Stimulated activated CD4-positive, alpha-beta T cell treated with anti-CD3 and anti-CD28 coated beads, Interleukin-15, amount 100 ng/mL, for 1 hour (primary cell): ENCODE data around the gene NBL1.

Experiments
- DNase-seq, 2 donors: peaks; one replicate each; pipeline ENCODE4 v3.0.0-alpha.2; 2020; ENCODE audit warnings: low read depth in 1 of 2, low spot score in 1 of 2

The NBL1 gene

DNA sequence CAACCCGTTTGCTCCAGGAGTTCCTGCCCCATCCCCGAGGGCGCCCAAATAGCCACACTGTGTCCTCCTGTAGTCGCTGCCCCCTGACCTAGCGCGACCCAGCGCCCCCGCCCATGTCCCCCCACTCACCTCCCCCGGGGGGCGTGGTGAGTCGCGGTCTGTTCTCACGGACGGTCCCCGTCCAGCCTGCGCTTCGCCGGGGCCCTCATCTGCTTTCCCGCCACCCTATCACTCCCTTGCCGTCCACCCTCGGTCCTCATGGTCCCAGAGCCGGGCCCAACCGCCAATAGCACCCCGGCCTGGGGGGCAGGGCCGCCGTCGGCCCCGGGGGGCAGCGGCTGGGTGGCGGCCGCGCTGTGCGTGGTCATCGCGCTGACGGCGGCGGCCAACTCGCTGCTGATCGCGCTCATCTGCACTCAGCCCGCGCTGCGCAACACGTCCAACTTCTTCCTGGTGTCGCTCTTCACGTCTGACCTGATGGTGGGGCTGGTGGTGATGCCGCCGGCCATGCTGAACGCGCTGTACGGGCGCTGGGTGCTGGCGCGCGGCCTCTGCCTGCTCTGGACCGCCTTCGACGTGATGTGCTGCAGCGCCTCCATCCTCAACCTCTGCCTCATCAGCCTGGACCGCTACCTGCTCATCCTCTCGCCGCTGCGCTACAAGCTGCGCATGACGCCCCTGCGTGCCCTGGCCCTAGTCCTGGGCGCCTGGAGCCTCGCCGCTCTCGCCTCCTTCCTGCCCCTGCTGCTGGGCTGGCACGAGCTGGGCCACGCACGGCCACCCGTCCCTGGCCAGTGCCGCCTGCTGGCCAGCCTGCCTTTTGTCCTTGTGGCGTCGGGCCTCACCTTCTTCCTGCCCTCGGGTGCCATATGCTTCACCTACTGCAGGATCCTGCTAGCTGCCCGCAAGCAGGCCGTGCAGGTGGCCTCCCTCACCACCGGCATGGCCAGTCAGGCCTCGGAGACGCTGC, 21.7 kb downstream of the NBL1 start:
- no peak for DNase-seq

- no peak for DNase-seq
Measured at GRCh38 chr1:19668888-19669287, 24.8 kb downstream of the NBL1 start.

DNA sequence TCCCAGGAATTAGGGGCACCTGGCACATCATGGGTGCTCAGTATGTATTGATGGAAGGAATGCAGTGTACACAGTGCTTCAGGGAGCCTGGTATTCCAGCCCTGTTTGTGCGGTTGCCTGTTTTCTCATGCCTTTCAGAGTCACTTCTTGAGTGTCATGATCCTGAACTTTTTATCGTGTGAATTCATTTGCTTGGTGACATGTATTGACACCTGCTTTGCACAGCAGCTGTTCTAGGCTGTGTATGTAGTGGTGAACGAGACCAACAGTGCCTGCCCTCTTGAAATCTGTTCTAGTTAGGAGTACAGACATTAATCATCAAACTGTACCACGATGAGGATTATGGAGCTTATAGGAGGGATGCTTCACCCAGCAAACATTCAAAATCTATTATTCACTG, 26.7 kb downstream of the NBL1 start:
- DNase-seq: no peak

GRCh38 chr1:19672237-19672636, 28.1 kb downstream of the NBL1 start:
- no peak for DNase-seq

DNA sequence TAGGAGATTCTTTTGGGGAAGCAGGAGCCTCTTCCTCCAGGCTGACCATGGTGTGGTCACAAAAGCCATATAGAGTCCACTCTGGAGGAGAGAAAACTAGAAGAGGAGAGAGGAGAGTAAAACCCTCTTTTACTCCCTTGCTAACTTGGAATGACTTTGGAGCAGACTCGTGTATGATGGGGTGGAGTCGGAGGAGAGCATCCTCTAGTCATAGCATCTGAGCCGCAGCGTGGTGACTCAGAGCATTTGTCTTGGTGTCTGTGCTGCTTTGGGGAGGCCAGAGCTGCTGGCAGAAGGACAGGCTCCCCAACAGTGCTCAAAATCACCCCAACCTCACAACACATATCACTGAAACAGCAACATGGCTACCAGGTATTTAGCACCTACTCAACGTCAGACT, 31.7 kb downstream of the NBL1 start:
- no peak for DNase-seq

- no peak for DNase-seq
Measured at GRCh38 chr1:19676438-19676922, 32.4 kb downstream of the NBL1 start.

- no peak for DNase-seq
Measured at GRCh38 chr1:19678493-19678892, 34.4 kb downstream of the NBL1 start.

DNA sequence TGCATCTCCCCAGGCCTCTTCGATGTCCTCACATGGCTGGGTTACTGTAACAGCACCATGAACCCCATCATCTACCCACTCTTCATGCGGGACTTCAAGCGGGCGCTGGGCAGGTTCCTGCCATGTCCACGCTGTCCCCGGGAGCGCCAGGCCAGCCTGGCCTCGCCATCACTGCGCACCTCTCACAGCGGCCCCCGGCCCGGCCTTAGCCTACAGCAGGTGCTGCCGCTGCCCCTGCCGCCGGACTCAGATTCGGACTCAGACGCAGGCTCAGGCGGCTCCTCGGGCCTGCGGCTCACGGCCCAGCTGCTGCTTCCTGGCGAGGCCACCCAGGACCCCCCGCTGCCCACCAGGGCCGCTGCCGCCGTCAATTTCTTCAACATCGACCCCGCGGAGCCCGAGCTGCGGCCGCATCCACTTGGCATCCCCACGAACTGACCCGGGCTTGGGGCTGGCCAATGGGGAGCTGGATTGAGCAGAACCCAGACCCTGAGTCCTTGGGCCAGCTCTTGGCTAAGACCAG, 34.9 kb downstream of the NBL1 start:
- DNase-seq: no peak

DNA sequence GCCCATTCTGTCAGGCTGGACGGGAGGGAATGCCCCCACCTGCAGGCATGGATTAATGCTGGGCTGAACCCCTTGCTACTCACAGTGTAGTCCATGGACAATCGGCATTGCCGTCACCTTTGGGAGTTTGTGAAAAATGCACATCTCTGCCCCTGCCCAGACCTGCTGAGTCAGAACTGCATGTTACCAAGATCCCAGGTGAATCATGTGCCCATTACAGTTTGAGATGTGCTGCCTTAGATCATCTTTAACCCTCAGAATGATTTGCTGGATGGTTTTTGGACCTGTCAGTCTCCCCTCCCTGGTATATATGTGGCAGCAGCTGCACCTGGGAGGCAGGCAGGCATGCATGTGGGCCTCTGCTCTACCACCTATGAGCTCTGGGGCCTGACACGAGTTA, 35.6 kb downstream of the NBL1 start:
- DNase-seq: no peak

DNA sequence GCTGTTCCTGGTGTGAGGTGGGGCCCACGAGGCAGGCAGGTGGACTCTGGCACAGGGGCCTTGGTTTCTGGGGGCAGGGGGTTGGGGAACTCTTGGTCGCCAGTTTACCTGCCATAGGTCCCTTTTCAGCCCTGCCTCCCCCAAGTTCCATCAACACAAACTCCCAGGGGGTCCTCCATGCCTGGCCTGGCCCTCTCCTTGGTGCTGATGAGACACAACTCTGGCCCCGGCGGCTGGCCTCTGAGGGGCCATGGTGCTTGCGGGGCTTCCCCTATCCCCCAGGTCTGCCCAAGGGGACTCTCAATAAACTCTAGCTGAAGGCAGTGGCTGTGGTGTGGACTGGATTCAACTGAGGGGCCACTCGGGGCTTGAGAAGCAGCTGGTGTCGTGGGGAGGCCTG, 36.5 kb downstream of the NBL1 start:
- DNase-seq: no peak

GRCh38 chr1:19682257-19682656, 38.1 kb downstream of the NBL1 start:
- no peak for DNase-seq

DNA sequence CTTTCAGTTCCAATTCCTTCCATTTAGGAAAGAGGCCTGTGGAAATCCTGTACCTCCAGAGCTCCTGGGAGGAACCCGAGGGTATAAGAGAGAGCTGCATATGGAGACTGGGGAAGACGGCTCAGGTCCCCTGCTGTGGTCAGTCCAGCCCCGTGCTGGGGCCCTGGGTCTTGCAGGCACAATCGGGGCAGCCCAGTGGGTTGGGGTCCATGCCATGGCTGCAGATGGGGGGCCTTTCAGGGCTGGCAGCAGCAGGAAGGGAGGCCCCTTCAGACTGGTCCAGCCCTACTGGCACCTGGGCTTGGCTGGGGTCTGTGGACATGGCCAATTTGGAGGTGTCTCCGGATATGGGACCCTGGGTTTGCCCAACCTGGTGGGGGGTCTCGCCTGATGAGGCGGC, 38.8 kb downstream of the NBL1 start:
- DNase-seq: no peak

DNA sequence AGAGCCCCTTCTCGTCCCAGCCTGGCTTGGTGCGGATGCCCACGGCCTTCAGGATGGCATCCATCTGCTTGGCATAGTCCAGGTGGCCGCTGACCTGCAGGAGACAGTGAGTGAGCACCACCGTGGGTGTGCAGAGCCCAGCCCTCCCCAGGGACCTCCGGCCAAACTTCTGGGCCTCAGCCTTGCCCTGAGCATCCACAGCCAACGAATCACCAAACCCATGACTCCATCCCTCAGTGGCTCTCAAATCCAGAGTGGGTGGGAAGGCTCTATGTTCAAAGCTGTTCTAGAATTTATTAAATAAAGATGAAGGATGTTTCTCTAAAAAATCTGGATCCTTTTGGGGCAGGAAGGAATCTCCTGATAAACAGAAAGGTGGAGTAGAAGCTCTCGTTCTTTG, 39.2 kb downstream of the NBL1 start:
- DNase-seq: no peak

DNA sequence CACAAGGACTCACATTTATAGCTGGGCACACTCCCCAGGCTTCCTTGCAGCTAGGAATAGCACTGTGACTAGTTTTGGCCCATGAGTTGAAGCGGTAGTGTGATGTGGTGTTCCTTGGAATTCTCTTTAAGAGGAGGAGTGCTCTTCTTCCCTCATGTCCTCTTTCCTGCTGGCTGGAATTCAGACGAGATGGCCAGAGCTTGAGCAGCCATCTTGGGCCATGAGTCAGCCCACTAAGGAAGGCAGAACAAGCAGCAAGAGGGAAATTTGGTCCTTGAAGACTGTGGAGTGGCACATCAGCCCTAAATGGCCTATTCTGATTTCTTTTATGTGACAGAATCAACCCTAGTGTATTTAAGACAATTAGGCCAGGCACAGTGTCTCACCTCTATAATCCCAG, 40.6 kb downstream of the NBL1 start:
- DNase-seq: no peak

DNA sequence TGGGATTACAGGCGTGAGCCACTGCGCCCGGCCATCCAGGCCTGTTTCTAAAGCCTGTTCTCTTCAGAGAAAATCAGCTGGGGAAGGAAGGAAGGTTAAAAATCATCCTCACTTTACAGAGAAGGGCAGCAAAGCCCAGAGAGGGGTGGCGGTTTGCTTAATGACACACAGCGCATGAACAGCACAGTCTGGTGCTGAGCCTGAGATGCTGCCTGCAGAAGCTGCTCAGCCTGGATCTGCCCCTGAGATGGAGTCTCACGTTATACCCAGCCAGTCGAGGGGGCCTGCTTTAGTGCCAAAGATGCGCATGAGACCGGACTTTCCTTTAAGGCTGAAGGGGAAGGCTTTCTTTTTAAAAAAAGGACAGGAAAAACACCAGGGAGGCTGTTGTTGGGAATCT, 41.9 kb downstream of the NBL1 start:
- DNase-seq: no peak

- no peak for DNase-seq
Measured at GRCh38 chr1:19687414-19687813, 43.3 kb downstream of the NBL1 start.

GRCh38 chr1:19688041-19688842, 44.1 kb downstream of the NBL1 start:
- DNase-seq: no peak

- no peak for DNase-seq
Measured at GRCh38 chr1:19689085-19689757, 45.1 kb downstream of the NBL1 start.

DNA sequence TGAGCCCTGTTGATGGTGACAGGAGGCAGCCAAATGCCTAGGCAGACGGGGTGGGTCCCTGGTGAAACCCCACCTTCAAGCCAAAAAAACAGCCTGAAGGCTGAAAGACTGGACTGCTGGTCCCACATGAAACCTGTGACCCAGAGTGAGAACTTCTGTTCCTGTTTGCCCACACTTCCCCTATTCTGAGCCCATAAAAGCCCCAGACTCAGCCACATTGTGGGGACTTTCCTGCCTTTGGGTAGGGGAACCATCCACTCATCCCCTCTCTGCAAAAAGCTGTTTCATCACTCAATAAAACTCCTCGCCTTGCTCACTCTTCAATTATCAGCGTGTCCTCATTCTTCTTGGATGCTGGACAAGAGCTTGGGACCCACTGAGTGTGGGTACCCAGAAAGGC, 45.7 kb downstream of the NBL1 start:
- DNase-seq: no peak

DNA sequence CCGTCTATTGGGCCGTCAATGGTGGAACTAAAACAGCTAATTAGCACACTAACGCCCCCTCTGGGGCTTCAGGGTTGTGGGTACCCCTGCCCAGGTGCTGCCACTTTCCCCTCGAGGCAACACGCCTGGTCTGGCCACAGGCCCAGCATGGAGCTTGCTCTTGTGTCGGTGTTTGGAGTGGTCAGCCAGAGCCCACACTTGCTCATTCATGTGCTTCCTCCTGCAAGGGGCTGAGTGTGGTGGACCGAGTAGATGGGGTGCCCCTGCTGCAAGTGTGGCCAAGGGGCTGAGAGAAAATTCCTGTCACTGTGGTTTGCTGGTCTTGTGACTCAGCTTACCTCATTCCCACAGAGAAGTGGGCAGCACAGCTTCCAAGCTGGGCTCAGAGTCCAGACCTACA, 46.2 kb downstream of the NBL1 start:
- no peak for DNase-seq

DNA sequence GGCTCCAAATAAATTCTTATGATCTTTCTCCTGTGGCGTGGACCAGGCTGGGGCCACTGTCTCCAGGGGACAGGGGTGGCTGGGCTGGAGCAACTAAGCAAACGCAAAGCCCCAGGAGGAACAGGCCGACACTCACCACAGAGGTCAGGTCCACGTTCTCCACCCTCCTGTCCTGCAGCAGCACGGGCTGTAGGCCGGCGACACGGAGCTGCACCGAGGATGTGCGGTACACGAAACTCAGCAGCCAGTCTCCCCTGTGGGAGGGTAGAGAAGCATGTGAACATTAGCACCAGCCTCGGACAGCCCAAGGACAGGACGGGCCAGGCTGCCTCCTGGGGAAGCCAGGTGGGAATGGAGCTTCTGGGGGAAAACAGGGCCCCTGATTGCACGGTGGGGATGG, 50.2 kb downstream of the NBL1 start:
- no peak for DNase-seq
